ENCODE measurements around the gene SLC35A5.

Gene SLC35A5

GRCh38 chr3:112579232-112579631 lies 17.4 kb downstream of the SLC35A5 start:
- no peaks in the 10 kb centered on the region for H3K27me3 ChIP-seq (ENCODE audit: insufficient read depth, low read length)
- H3K4me1 ChIP-seq (ENCODE audit: insufficient read depth, low read length), result peaks cover 20% of the 10 kb centered on the region
- 91% methylated on average over 2 of the region's 3 CpGs for WGBS
- H3K36me3 ChIP-seq (ENCODE audit: insufficient read depth, low read length), result peaks cover 70% of the 10 kb centered on the region
- H3K9me3 ChIP-seq (ENCODE audit: insufficient read depth, low read depth, low read length), result no peaks in the 10 kb centered on the region
- no peak overlapping the region for H3K4me3 ChIP-seq (ENCODE audit: low read length)
- H3K9ac ChIP-seq (ENCODE audit: low read depth, low read length), result no peak overlapping the region
- H3K27ac ChIP-seq (ENCODE audit: low read depth, low read length), result no peak overlapping the region

DNA sequence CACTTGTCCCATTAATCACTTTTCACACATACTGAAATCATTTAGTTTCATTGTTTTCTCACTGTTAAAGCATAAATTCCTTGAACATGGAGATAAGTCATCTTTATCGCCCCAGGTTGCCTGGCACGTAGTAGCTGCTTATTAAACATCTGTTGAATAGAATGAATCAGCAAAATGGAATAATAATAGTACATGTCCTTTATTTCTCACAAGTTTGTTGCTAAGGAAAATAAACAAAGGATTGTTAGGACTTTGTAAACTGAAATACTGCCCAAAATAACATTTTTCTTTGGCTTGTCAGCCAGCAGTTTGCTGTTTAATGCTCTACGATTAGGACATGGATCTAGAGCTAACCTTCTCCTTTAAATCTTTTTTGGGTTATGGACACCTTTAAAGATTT lies 17.9 kb downstream of the SLC35A5 start:
- Histone ChIP-seq H3K27ac (ENCODE audit: low read depth, low read length) (no peak overlapping the region), H3K4me3 (ENCODE audit: low read length) (no peak overlapping the region), H3K27me3 (ENCODE audit: insufficient read depth, low read length) (no peaks in the 10 kb centered on the region), H3K36me3 (ENCODE audit: insufficient read depth, low read length) (peaks cover 70% of the 10 kb centered on the region), H3K4me1 (ENCODE audit: insufficient read depth, low read length) (peaks cover 20% of the 10 kb centered on the region), H3K9me3 (ENCODE audit: insufficient read depth, low read depth, low read length) (no peaks in the 10 kb centered on the region), H3K9ac (ENCODE audit: low read depth, low read length) (no peak overlapping the region)
- 100% methylated on average over 3 of the region's 3 CpGs for WGBS

DNA sequence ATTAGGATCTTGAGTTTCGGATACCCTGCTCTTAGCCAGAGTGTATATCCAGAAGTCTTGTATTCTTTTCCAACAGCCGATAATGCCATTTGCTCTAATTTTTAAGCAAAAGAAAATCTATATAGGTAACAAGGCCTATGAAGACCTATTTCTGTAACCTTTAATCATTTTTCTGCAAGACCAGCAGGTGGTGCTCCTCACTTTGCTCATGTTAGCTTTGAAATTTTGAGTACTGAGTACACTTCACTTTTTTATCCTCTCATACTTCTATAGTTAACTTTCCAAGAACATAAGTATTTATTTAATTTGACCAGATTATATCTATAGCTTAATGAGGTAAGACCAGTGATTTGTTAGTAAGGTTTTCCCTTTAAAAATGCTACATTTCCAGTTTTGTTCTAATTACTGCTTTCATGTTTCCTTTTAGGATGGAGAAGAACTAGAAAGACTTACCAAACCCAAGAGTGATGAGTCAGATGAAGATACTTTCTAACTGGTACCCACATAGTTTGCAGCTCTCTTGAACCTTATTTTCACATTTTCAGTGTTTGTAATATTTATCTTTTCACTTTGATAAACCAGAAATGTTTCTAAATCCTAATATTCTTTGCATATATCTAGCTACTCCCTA lies 20.5 kb downstream of the SLC35A5 start:
- peaks cover 69% of the 10 kb centered on the region for H3K36me3 ChIP-seq (ENCODE audit: insufficient read depth, low read length)

GRCh38 chr3:112583105-112583504 lies 21.3 kb downstream of the SLC35A5 start:
- H3K9me3 ChIP-seq (ENCODE audit: insufficient read depth, low read depth, low read length), result no peaks in the 10 kb centered on the region
- H3K36me3 ChIP-seq (ENCODE audit: insufficient read depth, low read length), result peaks cover 74% of the 10 kb centered on the region
- no peak overlapping the region for H3K27ac ChIP-seq (ENCODE audit: low read depth, low read length)
- 82% methylated on average over 2 of the region's 3 CpGs for WGBS
- H3K4me1 ChIP-seq (ENCODE audit: insufficient read depth, low read length), result peaks cover 20% of the 10 kb centered on the region
- no peaks in the 10 kb centered on the region for H3K27me3 ChIP-seq (ENCODE audit: insufficient read depth, low read length)
- no peak overlapping the region for H3K4me3 ChIP-seq (ENCODE audit: low read length)
- no peak overlapping the region for H3K9ac ChIP-seq (ENCODE audit: low read depth, low read length)

More for the DNA sequence above, 20.5 kb downstream of the SLC35A5 start:
- no peak overlapping the region; the same call in 1 of the 2 replicates for H3K27ac ChIP-seq (ENCODE audit: low read depth, low read length)
- 77% methylated on average over 2 of the region's 2 CpGs for WGBS
- no peaks in the 10 kb centered on the region for H3K9me3 ChIP-seq (ENCODE audit: insufficient read depth, low read depth, low read length)
- no peak overlapping the region for H3K9ac ChIP-seq (ENCODE audit: low read depth, low read length)
- peaks cover 20% of the 10 kb centered on the region for H3K4me1 ChIP-seq (ENCODE audit: insufficient read depth, low read length)
- no peak overlapping the region for H3K4me3 ChIP-seq (ENCODE audit: low read length)
- H3K27me3 ChIP-seq (ENCODE audit: insufficient read depth, low read length), result no peaks in the 10 kb centered on the region

GRCh38 chr3:112585782-112586181 lies 23.9 kb downstream of the SLC35A5 start:
- Histone ChIP-seq H3K4me3 (ENCODE audit: low read length) (no peak overlapping the region), H3K9ac (ENCODE audit: low read depth, low read length) (no peak overlapping the region), H3K27me3 (ENCODE audit: insufficient read depth, low read length) (no peaks in the 10 kb centered on the region), H3K9me3 (ENCODE audit: insufficient read depth, low read depth, low read length) (no peaks in the 10 kb centered on the region), H3K4me1 (ENCODE audit: insufficient read depth, low read length) (peaks cover 19% of the 10 kb centered on the region), H3K27ac (ENCODE audit: low read depth, low read length) (no peak overlapping the region), H3K36me3 (ENCODE audit: insufficient read depth, low read length) (peaks cover 54% of the 10 kb centered on the region)

- H3K36me3 ChIP-seq (ENCODE audit: insufficient read depth, low read length), result peaks cover 53% of the 10 kb centered on the region
- no peaks in the 10 kb centered on the region for H3K27me3 ChIP-seq (ENCODE audit: insufficient read depth, low read length)
- H3K4me1 ChIP-seq (ENCODE audit: insufficient read depth, low read length), result peaks cover 12% of the 10 kb centered on the region
- no peak overlapping the region for H3K4me3 ChIP-seq (ENCODE audit: low read length)
- H3K27ac ChIP-seq (ENCODE audit: low read depth, low read length), result no peak overlapping the region
- no peak overlapping the region for H3K9ac ChIP-seq (ENCODE audit: low read depth, low read length)
- WGBS, result no CpG with 5 or more reads among the region's 1 CpG
- H3K9me3 ChIP-seq (ENCODE audit: insufficient read depth, low read depth, low read length), result no peaks in the 10 kb centered on the region
These were observed 25.5 kb downstream of the SLC35A5 start for GRCh38 chr3:112587336-112587735.

DNA sequence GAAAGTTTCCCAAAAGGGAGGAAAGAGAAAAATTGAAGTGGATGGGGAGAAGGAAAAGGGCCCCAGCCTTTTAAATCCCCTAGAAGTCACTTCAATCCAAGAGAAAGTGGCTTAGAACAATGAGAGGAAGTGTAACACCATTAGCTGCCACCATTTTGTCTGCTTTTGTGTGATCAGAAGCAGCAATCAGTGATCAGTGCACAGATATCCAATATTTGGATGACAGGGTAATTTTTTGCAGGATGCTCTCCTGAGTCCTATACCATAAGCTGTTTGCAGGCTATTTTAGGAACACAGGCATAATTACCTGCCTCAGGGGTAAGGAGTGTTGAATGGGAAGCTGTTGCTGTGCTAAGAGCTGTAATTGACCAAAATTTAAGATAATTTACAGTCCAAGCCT lies 31.4 kb downstream of the SLC35A5 start:
- Histone ChIP-seq H3K27ac (ENCODE audit: low read depth, low read length) (no peak overlapping the region; the same call in 1 of the 2 replicates), H3K36me3 (ENCODE audit: insufficient read depth, low read length) (peaks cover 6% of the 10 kb centered on the region; the same call in 1 of the 2 replicates), H3K4me1 (ENCODE audit: insufficient read depth, low read length) (peaks cover 16% of the 10 kb centered on the region), H3K9me3 (ENCODE audit: insufficient read depth, low read depth, low read length) (no peaks in the 10 kb centered on the region), H3K4me3 (ENCODE audit: low read length) (no peak overlapping the region), H3K9ac (ENCODE audit: low read depth, low read length) (no peak overlapping the region), H3K27me3 (ENCODE audit: insufficient read depth, low read length) (no peaks in the 10 kb centered on the region)

DNA sequence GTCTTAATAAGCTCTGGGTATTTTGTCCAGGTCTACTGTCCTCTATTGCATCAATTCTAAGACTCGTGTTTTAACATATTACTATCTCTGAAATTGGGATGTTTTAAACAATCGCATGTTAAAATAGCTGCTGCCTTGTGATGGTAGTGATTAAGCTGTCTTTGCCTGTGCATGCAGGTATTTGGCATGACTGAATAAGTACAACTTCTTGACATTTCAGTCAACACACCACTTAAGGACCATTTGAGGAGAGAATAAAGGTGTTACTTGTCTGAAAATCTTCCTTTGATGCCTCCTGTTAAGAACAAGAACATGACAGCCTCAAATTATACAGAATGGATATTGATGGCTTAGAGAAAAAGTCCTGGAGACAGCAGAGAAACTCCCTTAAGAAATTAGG lies 33.0 kb downstream of the SLC35A5 start:
- H3K4me3 ChIP-seq (ENCODE audit: low read length), result no peak overlapping the region
- H3K4me1 ChIP-seq (ENCODE audit: insufficient read depth, low read length), result peaks cover 16% of the 10 kb centered on the region
- WGBS, result 100% methylated on average over 2 of the region's 2 CpGs
- no peaks in the 10 kb centered on the region for H3K27me3 ChIP-seq (ENCODE audit: insufficient read depth, low read length)
- no peak overlapping the region for H3K9ac ChIP-seq (ENCODE audit: low read depth, low read length)
- H3K36me3 ChIP-seq (ENCODE audit: insufficient read depth, low read length), result peaks cover 6% of the 10 kb centered on the region; the same call in 1 of the 2 replicates
- H3K9me3 ChIP-seq (ENCODE audit: insufficient read depth, low read depth, low read length), result no peaks in the 10 kb centered on the region
- H3K27ac ChIP-seq (ENCODE audit: low read depth, low read length), result no peak overlapping the region

DNA sequence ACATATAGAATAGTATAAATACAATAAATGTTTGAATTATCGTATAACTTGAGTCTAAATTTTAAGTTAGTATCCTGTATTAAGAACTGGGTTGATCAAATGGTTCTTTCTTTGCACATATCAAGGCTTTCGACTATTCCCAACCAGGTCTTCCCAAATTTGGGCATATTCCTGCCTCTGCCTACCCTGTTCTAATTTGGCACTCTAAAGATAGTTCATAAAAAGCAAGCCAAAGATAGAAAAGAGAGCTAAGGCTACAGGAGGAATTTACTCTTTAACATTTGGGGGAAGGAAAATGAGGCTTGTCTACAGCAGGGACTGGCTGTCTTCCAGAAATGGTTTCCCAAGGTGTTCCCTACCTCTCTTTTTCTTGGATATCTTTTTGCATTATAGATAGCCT lies 36.1 kb downstream of the SLC35A5 start:
- H3K27me3 ChIP-seq (ENCODE audit: insufficient read depth, low read length), result no peaks in the 10 kb centered on the region

GRCh38 chr3:112598731-112599130 lies 36.9 kb downstream of the SLC35A5 start:
- H3K27me3 ChIP-seq (ENCODE audit: insufficient read depth, low read length), result no peaks in the 10 kb centered on the region
- no peaks in the 10 kb centered on the region for H3K36me3 ChIP-seq (ENCODE audit: insufficient read depth, low read length)
- H3K9me3 ChIP-seq (ENCODE audit: insufficient read depth, low read depth, low read length), result no peaks in the 10 kb centered on the region
- H3K9ac ChIP-seq (ENCODE audit: low read depth, low read length), result no peak overlapping the region
- no peak overlapping the region for H3K4me3 ChIP-seq (ENCODE audit: low read length)
- H3K27ac ChIP-seq (ENCODE audit: low read depth, low read length), result no peak overlapping the region
- peaks cover 6% of the 10 kb centered on the region; the same call in 1 of the 2 replicates for H3K4me1 ChIP-seq (ENCODE audit: insufficient read depth, low read length)

More for the DNA sequence above, 36.1 kb downstream of the SLC35A5 start:
- Histone ChIP-seq H3K9ac (ENCODE audit: low read depth, low read length) (no peak overlapping the region), H3K4me1 (ENCODE audit: insufficient read depth, low read length) (peaks cover 12% of the 10 kb centered on the region), H3K9me3 (ENCODE audit: insufficient read depth, low read depth, low read length) (no peaks in the 10 kb centered on the region), H3K36me3 (ENCODE audit: insufficient read depth, low read length) (peaks cover 4% of the 10 kb centered on the region; the same call in 1 of the 2 replicates), H3K27ac (ENCODE audit: low read depth, low read length) (no peak overlapping the region), H3K4me3 (ENCODE audit: low read length) (no peak overlapping the region)
- WGBS, result 100% methylated on average over 2 of the region's 2 CpGs

DNA sequence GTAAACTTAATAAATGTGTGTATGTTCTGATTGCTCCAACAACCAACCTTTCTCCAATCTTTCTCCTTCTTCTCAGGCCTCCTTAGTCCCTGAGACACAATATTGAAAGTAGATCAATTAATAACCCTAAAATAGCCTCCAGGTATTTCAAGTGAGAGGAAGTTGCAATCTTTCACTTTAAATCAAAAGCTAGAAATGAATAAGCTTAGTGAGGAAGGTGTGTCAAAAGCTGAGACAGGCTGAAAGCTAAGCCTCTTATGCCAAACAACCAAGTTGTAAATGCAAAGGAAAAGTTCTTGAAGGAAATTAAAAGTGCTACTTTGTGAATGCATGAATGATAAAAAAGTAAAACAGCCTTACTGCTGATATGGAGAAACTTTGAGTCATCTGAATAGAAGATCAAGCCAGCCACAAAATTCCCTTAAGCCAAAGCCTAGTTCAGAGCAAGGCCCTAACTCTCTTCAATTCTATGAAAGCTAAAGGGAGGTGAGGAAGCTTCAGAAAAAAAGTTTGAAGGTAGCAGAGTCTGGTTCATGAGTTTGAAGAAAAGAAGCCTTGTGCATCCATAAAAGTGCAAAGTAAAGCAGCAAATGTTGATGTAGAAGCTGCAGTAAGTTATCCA lies 40.5 kb downstream of the SLC35A5 start:
- Histone ChIP-seq H3K27me3 (ENCODE audit: insufficient read depth, low read length) (no peaks in the 10 kb centered on the region), H3K4me3 (ENCODE audit: low read length) (no peak overlapping the region), H3K4me1 (ENCODE audit: insufficient read depth, low read length) (peaks cover 6% of the 10 kb centered on the region; the same call in 1 of the 2 replicates), H3K9me3 (ENCODE audit: insufficient read depth, low read depth, low read length) (no peaks in the 10 kb centered on the region), H3K9ac (ENCODE audit: low read depth, low read length) (no peak overlapping the region), H3K36me3 (ENCODE audit: insufficient read depth, low read length) (no peaks in the 10 kb centered on the region), H3K27ac (ENCODE audit: low read depth, low read length) (no peak overlapping the region)
